ENCODE data around the gene LIN7A.

LIN7A gene

GRCh38 chr12:80858356-80858755, 79.4 kb downstream of the LIN7A start:
- no peak for DNase-seq (ENCODE audit: low read depth)

- no peak for DNase-seq (ENCODE audit: low read depth)
These were observed 80.4 kb downstream of the LIN7A start for GRCh38 chr12:80857311-80857710.

- DNase-seq (ENCODE audit: low read depth): no peak
These were observed 88.4 kb downstream of the LIN7A start for GRCh38 chr12:80849337-80849736.

- no peak for DNase-seq (ENCODE audit: low read depth)
These were observed 88.9 kb downstream of the LIN7A start for GRCh38 chr12:80848858-80849257.

- no peak for DNase-seq (ENCODE audit: low read depth)
These were observed 90.2 kb downstream of the LIN7A start for GRCh38 chr12:80847575-80847974.

- DNase-seq (ENCODE audit: low read depth): no peak
These were observed 90.8 kb downstream of the LIN7A start for GRCh38 chr12:80846952-80847351.

GRCh38 chr12:80845639-80846038, 92.1 kb downstream of the LIN7A start:
- no peak for DNase-seq (ENCODE audit: low read depth)

- no peak for DNase-seq (ENCODE audit: low read depth)
These were observed 93.8 kb downstream of the LIN7A start for GRCh38 chr12:80843969-80844368.

- no peak for DNase-seq (ENCODE audit: low read depth)
These were observed 99.0 kb downstream of the LIN7A start for GRCh38 chr12:80838708-80839107.

GRCh38 chr12:80838024-80838658, 99.6 kb downstream of the LIN7A start:
- DNase-seq (ENCODE audit: low read depth): no peak

GRCh38 chr12:80837342-80837978, 100.3 kb downstream of the LIN7A start:
- no peak for DNase-seq (ENCODE audit: low read depth)

- DNase-seq (ENCODE audit: low read depth): no peak
These were observed 103.0 kb downstream of the LIN7A start for GRCh38 chr12:80834724-80835123.

GRCh38 chr12:80830533-80831088, 107.1 kb downstream of the LIN7A start:
- no peak for DNase-seq (ENCODE audit: low read depth)

GRCh38 chr12:80829767-80830166, 108.0 kb downstream of the LIN7A start:
- DNase-seq (ENCODE audit: low read depth): no peak

- DNase-seq (ENCODE audit: low read depth): no peak
These were observed 112.2 kb downstream of the LIN7A start for GRCh38 chr12:80825506-80825905.

- no peak for DNase-seq (ENCODE audit: low read depth)
These were observed 114.3 kb downstream of the LIN7A start for GRCh38 chr12:80823393-80823792.

- DNase-seq (ENCODE audit: low read depth): no peak
These were observed 116.2 kb downstream of the LIN7A start for GRCh38 chr12:80821513-80822000.

- no peak for DNase-seq (ENCODE audit: low read depth)
These were observed 118.9 kb downstream of the LIN7A start for GRCh38 chr12:80818878-80819277.

GRCh38 chr12:80815351-80815750, 122.4 kb downstream of the LIN7A start:
- DNase-seq (ENCODE audit: low read depth): no peak

GRCh38 chr12:80814453-80814852, 123.3 kb downstream of the LIN7A start:
- no peak for DNase-seq (ENCODE audit: low read depth)

GRCh38 chr12:80813820-80814219, 123.9 kb downstream of the LIN7A start:
- no peak for DNase-seq (ENCODE audit: low read depth)

GRCh38 chr12:80811957-80812708, 125.6 kb downstream of the LIN7A start:
- no peak for DNase-seq (ENCODE audit: low read depth)

- DNase-seq (ENCODE audit: low read depth): no peak
These were observed 126.9 kb downstream of the LIN7A start for GRCh38 chr12:80810874-80811273.
